Osteocyte (in vitro differentiated cells): ENCODE measurements around the gene FAM174C. TPM values are rescaled to one million over a fixed set of nuclear protein-coding genes. Genes with fewer than 3 reads are reported as not detected.

Experiments
- DNase-seq: peaks from one replicate; pipeline ENCODE4 v3.0.0; 2021; ENCODE audit warnings: mixed read lengths; ENCODE audit not compliant: unreplicated experiment; ENCODE audit errors: extremely low spot score
- H3K27ac Mint-ChIP-seq: one replicate; pipeline ENCODE4 v1.8.0; 2021; ENCODE audit warnings: mild to moderate bottlenecking, mixed read lengths; ENCODE audit not compliant: unreplicated experiment
- H3K27me3 Mint-ChIP-seq: one replicate; pipeline ENCODE4 v1.8.0; 2021; ENCODE audit warnings: mixed read lengths; ENCODE audit not compliant: unreplicated experiment
- H3K36me3 Mint-ChIP-seq: one replicate; pipeline ENCODE4 v1.8.0; 2021; ENCODE audit warnings: mixed read lengths; ENCODE audit not compliant: unreplicated experiment
- H3K4me1 Mint-ChIP-seq: one replicate; pipeline ENCODE4 v1.8.0; 2021; ENCODE audit warnings: mixed read lengths; ENCODE audit not compliant: unreplicated experiment
- H3K4me3 Mint-ChIP-seq: one replicate; pipeline ENCODE4 v1.8.0; 2021; ENCODE audit warnings: mild to moderate bottlenecking, moderate library complexity, mixed read lengths; ENCODE audit not compliant: unreplicated experiment
- H3K9me3 Mint-ChIP-seq: one replicate; pipeline ENCODE4 v1.8.0; 2021; ENCODE audit warnings: mixed read lengths; ENCODE audit not compliant: unreplicated experiment
- CTCF ChIP-seq: fragments of 200-600 bp; sonication (generic); IDR thresholded peaks from 2 replicates; pipeline ENCODE4 v1.5.0; 2021; ENCODE audit warnings: antibody characterized with exemption, mild to moderate bottlenecking, moderate library complexity
- total RNA-seq: library from RNA; stranded (reverse); gene quantifications from 2 replicates; pipeline ENCODE4 v1.2.1, GENCODE V29; 2021

FAM174C gene
- total RNA-seq, 1 donor from 2014 or later = 35.3 TPM

DNA sequence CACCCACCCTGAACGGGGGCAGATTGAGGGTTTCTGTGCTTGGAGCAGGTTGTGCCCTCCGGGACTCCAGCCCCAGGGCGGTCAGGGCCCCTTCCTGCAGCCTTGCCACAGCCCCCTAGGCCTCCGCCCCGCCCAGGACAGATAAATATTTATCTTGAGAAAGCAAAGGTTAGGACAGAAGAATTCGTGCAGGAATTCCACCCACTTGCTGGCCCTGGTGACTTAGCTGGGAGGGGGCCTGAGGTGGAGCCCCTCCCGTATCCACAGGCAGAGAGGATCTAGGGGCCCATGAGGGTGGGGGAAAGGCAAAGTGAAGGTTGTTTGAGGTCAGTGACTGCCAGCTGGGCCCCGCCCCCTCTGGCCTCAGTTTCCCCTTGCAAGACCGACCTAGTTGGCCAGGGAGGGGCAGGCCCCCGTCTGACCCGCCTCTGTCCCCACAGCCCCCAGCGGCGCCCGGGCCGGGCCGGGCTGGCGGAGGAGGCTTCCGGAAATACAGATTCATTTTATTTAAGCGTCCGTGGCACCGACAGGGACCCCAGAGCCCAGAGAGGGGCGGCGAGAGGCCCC, 21.7 kb upstream of the FAM174C start:
- Mint-ChIP-seq H3K4me3 (peak overlapping the region; percentile 91), H3K36me3 (peaks cover 31% of the 10 kb centered on the region), H3K9me3 (no peaks in the 10 kb centered on the region), H3K27ac (peak overlapping the region; percentile 88), H3K27me3 (no peaks in the 10 kb centered on the region), H3K4me1 (peaks cover 46% of the 10 kb centered on the region)
- no peak for TF ChIP-seq CTCF
- no peak for DNase-seq

DNA sequence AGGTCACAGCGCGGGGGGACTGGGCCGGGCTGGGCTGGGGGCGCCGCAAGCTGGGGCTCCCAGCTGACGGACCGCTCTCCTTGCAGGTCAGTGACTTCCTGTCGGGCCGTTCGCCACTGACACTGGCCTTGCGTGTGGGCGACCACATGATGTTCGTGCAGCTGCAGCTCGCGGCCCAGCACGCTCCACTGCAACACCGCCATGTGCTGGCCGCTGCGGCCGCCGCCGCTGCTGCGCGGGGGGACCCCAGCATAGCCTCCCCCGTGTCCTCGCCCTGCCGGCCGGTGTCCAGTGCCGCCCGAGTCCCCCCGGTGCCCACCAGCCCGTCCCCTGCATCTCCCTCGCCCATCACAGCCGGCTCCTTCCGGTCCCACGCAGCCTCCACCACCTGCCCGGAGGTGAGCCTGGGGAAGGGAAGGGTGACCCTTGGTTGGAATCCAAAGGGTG, 21.2 kb upstream of the FAM174C start:
- Mint-ChIP-seq H3K36me3 (peaks cover 35% of the 10 kb centered on the region), H3K4me3 (no peak overlapping the region), H3K4me1 (peaks cover 51% of the 10 kb centered on the region), H3K9me3 (no peaks in the 10 kb centered on the region), H3K27ac (no peak overlapping the region), H3K27me3 (no peaks in the 10 kb centered on the region)
- DNase-seq = no peak
- TF ChIP-seq CTCF = no peak

DNA sequence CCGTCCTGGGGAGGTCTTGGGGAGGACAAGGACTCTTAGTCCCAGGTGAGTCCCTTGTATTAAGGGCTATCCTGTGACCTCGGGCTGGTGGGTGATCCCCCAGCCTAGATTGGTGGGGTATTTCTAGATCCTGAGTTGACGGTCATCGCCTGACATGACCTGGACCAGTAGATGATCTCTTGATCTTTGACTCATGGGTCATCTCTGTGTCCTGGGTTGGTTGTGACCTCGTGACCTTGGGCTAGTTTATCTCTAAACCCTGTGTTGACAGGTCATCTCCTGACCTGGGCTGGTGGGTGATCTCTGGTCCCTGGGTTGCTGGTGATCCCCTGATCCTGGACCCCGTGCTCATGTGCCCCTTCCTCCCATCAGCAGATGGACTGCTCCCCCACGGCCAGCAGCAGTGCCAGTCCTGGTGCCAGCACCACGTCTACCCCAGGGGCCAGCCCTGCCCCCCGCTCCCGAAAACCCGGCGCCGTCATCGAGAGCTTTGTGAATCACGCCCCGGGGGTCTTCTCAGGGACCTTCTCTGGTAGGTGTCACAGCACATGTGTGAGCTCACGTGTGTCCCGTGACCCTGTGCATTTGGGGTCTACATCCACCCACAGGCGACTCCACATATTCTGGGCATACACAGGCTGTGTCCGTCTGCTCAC, 20.7 kb upstream of the FAM174C start:
- peak overlapping the region; percentile 65 for H3K27ac Mint-ChIP-seq
- no peaks in the 10 kb centered on the region for H3K27me3 Mint-ChIP-seq
- H3K9me3 Mint-ChIP-seq = no peaks in the 10 kb centered on the region
- DNase-seq = no peak
- H3K36me3 Mint-ChIP-seq = peaks cover 35% of the 10 kb centered on the region
- peaks cover 55% of the 10 kb centered on the region for H3K4me1 Mint-ChIP-seq
- peak overlapping the region; percentile 29 for H3K4me3 Mint-ChIP-seq
- TF ChIP-seq CTCF = no peak

GRCh38 chr19:1255186-1256161, 19.9 kb upstream of the FAM174C start:
- Mint-ChIP-seq H3K27ac (peak overlapping the region; percentile 65), H3K9me3 (no peaks in the 10 kb centered on the region), H3K4me3 (peak overlapping the region; percentile 29), H3K4me1 (peaks cover 60% of the 10 kb centered on the region), H3K27me3 (no peaks in the 10 kb centered on the region), H3K36me3 (peaks cover 35% of the 10 kb centered on the region)
- no peak for TF ChIP-seq CTCF
- DNase-seq = no peak
